ENCODE measurements around the gene ECE1.

The ECE1 gene

DNA sequence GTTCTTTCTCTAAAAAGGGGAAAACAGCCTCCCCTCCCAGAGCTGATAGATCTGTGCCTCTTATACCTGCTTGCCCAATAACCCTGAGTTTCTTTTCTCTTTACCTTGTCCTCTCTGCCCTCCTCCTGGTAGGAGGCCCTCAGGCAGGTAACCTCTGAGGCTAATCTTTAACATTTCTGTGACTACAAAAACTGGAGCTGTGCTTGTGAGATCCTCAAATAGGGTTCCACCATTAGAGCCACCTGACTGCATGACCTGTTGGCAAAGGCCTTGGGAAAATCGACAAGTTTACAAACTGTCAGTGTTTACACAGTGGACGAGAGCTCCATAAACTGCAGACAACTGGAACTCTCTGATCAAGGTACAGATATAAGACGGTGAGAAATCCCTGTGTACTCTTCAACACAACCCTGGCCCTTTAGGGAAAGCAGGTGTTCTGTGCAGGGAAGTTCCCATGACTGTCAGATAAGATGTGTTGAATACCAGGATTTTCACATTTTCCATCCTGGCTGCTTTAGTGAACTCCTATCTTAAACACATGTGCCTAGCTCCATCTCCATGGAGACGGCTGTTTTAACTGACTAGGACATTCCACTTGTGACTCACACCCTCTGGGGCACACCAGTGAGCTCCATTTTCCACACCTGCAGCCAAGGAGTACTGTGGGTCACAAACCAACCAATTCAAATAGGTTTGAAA, 38.3 kb downstream of the ECE1 start:
- DNase-seq (ENCODE audit: low read depth, low spot score) = peak; percentile 96
- TF ChIP-seq, protein P1, sequence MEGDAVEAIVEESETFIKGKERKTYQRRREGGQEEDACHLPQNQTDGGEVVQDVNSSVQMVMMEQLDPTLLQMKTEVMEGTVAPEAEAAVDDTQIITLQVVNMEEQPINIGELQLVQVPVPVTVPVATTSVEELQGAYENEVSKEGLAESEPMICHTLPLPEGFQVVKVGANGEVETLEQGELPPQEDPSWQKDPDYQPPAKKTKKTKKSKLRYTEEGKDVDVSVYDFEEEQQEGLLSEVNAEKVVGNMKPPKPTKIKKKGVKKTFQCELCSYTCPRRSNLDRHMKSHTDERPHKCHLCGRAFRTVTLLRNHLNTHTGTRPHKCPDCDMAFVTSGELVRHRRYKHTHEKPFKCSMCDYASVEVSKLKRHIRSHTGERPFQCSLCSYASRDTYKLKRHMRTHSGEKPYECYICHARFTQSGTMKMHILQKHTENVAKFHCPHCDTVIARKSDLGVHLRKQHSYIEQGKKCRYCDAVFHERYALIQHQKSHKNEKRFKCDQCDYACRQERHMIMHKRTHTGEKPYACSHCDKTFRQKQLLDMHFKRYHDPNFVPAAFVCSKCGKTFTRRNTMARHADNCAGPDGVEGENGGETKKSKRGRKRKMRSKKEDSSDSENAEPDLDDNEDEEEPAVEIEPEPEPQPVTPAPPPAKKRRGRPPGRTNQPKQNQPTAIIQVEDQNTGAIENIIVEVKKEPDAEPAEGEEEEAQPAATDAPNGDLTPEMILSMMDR (IDR thresholded peaks at IDR 0.05; ENCODE audit: low read depth, low read length) = no peak
- in situ Hi-C loops (cut with HindIII; ENCODE audit: low sequenced_read_pairs) = no loop called here
- H3K4me3 ChIP-seq (ENCODE audit: low read depth, low read length) = no peak overlapping the region

DNA sequence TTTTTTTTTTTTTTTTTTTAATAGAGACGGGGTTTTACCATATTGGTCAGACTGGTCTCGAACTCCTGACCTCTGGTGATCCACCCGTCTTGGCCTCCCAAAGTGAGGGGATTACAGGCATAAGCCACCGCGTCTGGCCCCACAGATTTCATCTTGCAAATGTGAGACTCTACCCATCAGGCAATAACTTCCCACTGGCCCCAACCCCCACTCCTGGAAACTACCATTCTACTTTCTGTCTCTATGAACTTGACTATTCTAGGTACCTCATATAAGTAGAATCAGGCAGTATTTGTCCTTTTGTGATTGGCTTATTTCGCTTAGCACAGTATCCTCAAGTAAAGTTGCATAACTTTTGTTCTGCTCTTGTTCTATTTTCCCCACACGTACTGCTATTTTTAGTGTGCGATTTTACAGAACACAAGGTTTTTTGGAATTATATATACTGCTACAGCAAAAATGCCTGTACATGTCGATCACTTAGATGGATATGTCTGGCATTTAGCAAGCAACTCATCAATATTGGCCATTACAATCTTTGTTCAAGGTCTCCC, 40.2 kb downstream of the ECE1 start:
- DNase-seq (ENCODE audit: low read depth, low spot score) = no peak
- TF ChIP-seq, protein P1 (IDR thresholded peaks at IDR 0.05; ENCODE audit: low read depth, low read length) = no peak
- in situ Hi-C loops (cut with HindIII; ENCODE audit: low sequenced_read_pairs) = loop anchor here (25.0 kb wide), 1 partner anchor 87 kb away; no protein-coding TSS in a partner anchor

DNA sequence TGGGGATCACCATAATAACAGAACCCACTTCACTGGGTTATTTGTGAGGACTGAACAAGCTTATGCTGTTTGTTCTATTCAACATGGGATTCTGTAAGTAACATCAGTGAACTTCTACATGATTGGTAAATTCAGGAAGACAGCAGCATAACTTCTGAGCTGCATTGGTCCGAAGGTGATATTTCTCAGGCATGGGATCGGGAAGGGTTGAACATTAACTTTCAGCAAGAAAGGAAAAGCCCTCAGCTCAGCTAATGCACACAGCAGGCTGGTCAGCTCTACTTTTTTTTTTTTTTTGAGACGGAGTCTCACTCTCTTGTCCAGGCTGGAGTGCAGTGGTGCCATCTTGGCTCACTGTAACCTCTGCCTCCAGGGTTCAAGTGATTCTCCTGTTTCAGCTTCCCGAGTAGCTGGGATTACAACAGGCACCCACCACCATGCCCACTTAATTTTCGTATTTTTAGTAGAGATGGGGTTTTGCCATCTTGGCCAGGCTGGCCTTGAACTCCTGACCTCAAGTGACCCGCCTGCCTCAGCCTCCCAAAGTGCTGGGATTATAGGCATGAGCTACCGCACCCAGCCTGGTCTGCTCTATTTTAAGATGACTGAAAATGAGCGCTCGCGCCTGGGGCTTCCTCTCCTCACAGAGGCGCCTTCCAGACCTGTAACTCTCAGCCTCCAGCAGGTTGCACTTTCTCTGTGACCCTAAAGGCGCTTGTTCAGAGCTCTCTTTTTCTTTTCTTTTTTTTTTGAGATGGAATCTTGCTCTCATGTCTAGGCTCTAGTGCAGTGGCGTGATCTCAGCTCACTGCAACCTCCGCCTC, 42.2 kb downstream of the ECE1 start:
- no peak overlapping the region for H3K4me3 ChIP-seq (ENCODE audit: low read depth, low read length)
- DNase-seq (ENCODE audit: low read depth, low spot score) = no peak
- in situ Hi-C loops (cut with HindIII; ENCODE audit: low sequenced_read_pairs) = loop anchor here (25.0 kb wide), 1 partner anchor 89 kb away; no protein-coding TSS in a partner anchor
- TF ChIP-seq, protein P1 (IDR thresholded peaks at IDR 0.05; ENCODE audit: low read depth, low read length) = no peak

More for the DNA sequence above, 40.2 kb downstream of the ECE1 start:
- H3K4me3 ChIP-seq (ENCODE audit: low read depth, low read length) = no peak overlapping the region

DNA sequence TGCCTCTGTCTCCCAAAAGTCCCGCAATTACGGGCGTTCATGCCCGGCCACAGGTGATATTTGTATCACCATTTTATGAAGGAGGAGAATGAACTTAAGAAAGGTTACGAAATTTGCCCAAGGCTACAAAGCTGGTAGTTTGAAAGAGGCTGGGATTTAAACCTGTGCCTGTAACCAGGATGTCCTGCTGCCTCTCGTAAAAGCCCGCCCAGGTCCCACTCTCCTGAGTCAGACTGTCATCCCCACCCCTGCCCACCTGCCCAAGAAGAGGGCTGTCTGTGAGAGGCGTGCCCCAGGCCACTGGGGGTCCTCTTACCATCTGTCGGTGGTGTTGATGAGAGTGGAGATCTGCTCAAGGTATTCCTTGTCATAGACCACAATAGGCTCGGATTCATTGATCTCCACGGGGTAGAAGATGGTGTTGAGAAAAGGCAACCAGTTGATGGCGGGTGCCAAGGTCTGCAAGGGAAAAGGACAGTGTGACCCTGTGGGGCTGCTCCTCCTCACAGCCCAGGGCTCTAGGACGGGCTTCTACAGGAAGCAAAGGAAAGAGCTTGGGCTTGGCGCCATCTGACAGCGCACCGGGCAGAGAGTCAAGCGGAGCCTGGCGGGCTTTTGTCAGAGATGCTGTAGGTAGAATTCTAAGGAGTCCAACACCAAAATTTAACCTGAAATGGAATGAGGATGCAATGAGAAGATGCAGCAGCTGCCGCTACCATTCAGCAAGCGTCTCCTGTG, 43.2 kb downstream of the ECE1 start:
- in situ Hi-C loops (cut with HindIII; ENCODE audit: low sequenced_read_pairs) = loop anchor here (25.0 kb wide), 1 partner anchor 90 kb away; no protein-coding TSS in a partner anchor
- no peak for DNase-seq (ENCODE audit: low read depth, low spot score)
- no peak overlapping the region for H3K4me3 ChIP-seq (ENCODE audit: low read depth, low read length)
- TF ChIP-seq, protein P1 (IDR thresholded peaks at IDR 0.05; ENCODE audit: low read depth, low read length) = no peak

DNA sequence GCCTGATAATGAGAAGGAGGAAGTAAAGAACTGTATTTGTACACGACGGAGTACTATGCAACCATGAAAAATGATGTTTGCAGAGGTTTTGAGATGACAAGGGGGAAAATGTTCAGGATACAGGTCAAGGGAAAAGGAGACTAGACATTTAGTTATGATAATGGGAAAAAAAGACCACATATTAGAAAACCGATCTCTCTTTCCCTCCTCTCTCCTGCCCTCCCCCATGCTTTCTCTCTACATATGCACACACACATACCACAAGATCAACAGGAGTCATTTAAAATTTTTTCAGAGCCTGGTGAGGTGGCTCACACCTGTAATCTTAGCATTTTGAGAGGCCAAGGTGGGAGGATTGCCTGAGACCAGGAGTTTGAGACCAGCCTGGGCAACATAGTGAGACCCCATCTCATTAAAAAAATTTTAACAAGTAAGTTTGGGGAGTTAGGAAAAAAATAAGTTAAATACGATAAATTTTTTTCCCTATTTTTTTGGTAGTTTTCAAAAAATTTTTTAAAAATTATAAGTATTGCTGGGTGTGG, 44.5 kb downstream of the ECE1 start:
- TF ChIP-seq, protein P1 (IDR thresholded peaks at IDR 0.05; ENCODE audit: low read depth, low read length) = no peak
- DNase-seq (ENCODE audit: low read depth, low spot score) = no peak
- in situ Hi-C loops (cut with HindIII; ENCODE audit: low sequenced_read_pairs) = loop anchor here (25.0 kb wide), 1 partner anchor 92 kb away; no protein-coding TSS in a partner anchor
- H3K4me3 ChIP-seq (ENCODE audit: low read depth, low read length) = no peak overlapping the region
